Ishikawa (cell line): Measurements from ENCODE around the gene SRRM3.

Experiments used
- CEBPB ChIP-seq: IDR thresholded peaks from 2 replicates; pipeline ENCODE4 v1.6.1; 2012
- CREB1 ChIP-seq: IDR thresholded peaks from 2 replicates; pipeline ENCODE4 v1.6.1; 2012; ENCODE audit warnings: low read depth
- EP300 ChIP-seq: IDR thresholded peaks from 2 replicates; pipeline ENCODE4 v1.6.1; 2012; ENCODE audit warnings: borderline replicate concordance
- FOXM1 ChIP-seq: IDR thresholded peaks from 2 replicates; pipeline ENCODE4 v1.6.1; 2012; ENCODE audit warnings: low read depth, borderline replicate concordance
- NFIC ChIP-seq: IDR thresholded peaks from 2 replicates; pipeline ENCODE4 v1.6.1; 2012
- TAF1 ChIP-seq: IDR thresholded peaks from 2 replicates; pipeline ENCODE4 v1.6.1; 2012; ENCODE audit warnings: low read depth, mild to moderate bottlenecking
- USF1 ChIP-seq: IDR thresholded peaks from 2 replicates; pipeline ENCODE4 v1.6.1; 2012
- YY1 ChIP-seq: IDR thresholded peaks from 2 replicates; pipeline ENCODE4 v1.6.1; 2012; ENCODE audit warnings: low read depth

DNA sequence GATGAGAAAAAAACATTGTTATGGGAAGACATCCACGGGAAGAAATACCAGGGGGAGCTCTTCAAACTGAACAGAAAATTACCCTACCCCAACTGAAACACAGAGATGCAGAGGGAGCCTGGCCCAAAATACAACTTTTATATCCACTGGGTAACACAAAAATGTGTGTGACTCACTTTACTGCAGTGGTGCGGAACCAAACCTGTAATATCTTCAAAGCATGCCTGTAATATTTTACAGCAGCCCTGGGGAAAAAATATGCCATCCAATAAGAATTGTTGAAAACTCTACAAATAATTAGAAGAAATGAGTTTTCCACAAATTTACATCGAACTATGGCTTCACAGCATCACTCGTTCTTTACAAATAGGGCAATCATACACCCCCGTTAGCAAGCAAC, 49.8 kb upstream of the SRRM3 start:
- no peak for TF ChIP-seq YY1
- TF ChIP-seq CEBPB: no peak
- no peak for TF ChIP-seq FOXM1
- TF ChIP-seq EP300: no peak
- no peak for TF ChIP-seq NFIC
- TF ChIP-seq TAF1: no peak
- no peak for TF ChIP-seq USF1
- no peak for TF ChIP-seq CREB1
